Measurements from ENCODE around the gene KLC1.

KLC1 gene

GRCh38 chr14:103725001-103725682 is 96.1 kb downstream of the KLC1 start:
- DNase-seq: no peak

DNA sequence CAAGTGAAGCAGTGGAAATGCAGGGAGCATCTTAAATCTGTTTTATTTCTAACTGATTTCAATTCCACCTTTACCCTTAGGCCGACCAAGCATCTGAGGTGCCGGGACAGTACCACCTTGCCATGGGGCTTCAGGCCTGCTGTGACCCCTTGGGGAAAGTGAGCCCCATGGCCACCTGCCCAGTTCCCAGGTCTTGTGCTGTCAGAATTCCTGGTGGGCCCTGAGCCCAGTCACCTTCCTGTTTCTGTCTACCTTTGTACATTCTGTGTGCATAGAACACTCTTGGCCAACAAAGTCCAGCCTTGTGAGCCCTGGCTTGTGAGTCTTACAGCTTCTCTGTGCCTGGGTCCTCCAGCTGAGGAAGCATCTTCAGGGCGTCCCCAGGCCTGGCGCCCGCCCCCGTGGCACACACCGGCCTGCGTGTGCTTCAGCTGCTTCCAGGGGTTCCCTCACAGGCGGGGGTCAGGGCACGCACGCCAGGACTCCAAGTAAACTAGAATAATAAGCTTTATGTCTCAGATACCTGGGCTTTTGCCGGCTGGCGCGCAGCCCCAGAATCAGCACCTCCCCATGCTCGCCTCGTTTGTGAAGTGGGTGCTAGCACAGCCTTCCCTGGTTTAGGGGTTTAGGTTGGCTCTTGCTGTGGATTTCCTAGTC is 96.9 kb downstream of the KLC1 start:
- no peak for DNase-seq

GRCh38 chr14:103726474-103726873 is 97.5 kb downstream of the KLC1 start:
- DNase-seq: no peak

DNA sequence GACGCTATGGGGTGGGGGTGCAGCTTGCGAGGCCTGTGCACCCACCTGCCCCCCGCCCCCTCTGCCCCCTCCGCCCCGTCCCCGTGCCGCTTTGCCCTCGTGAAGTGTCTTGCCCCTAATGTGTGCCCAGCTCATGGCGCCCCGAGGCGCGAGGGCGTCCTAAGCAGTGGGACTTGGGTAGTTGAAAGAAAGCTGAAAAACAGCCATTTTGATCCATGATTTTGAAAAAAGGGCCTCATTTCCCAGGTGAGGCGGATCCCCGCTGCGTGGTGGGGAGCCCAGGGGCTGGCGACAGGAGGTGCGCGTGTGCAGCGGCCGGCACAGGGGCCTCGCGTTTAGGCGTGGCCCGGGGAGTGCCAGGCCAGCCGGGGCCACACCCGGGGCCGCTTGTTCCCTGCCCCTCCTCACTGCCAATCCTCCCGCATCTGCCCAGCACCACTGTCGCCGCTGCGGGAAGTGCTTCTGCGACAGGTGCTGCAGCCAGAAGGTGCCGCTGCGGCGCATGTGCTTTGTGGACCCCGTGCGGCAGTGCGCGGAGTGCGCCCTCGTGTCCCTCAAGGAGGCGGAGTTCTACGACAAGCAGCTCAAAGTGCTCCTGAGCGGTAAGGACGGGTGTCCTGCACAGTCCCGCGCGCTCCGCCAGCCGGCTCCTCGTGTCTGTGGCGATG is 98.4 kb downstream of the KLC1 start:
- DNase-seq: no peak

GRCh38 chr14:103728141-103728540 is 99.1 kb downstream of the KLC1 start:
- no peak for DNase-seq

- no peak for DNase-seq
These were observed 99.7 kb downstream of the KLC1 start for GRCh38 chr14:103728721-103729120.

DNA sequence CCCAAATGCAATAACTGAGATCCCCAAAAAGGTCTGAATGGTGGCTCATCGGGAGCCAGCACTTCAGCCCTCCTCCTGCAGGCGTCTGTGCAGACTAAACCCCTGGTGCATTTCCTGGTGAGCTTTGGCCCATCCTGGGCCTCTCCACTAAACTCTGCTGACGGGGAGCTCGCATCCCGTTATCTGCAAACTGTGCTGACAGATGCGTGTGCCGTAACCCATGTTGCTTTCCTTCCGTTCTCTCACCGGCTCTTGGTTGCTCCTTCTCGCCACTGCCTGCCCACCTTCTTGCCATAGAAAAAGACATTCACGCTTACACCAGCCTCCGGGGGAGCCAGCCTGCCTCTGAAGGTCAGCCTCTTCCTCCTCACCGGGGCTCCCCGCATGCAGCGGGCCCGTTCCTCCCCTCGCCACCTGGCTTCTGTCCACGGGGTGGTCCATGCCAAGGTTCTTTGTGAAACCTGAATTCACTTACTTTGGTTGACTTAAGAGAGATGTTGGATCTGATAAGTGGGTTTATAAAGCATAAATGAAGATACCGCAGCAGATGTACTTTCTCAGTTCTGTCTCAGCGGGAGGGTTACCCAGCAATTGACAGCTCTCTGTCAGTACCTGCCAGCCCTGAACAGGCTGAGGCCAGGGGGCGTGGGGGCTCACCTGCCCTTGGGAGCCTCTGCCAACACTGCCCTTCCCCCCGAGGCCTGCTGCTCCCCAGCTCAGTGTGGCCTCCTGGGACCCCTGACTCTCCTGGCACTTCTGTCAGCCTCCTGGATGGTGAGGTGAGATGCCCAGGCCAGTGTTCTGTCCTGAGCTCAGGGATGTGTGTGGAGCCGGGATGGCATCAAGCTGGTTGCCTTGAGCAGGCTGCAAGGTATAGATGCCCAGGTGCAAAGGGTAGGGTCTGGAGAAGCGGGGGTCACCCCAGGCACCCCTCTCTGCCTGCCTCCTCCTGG is 100.8 kb downstream of the KLC1 start:
- no peak for DNase-seq

- DNase-seq: no peak
These were observed 101.6 kb downstream of the KLC1 start for GRCh38 chr14:103730490-103731035.

DNA sequence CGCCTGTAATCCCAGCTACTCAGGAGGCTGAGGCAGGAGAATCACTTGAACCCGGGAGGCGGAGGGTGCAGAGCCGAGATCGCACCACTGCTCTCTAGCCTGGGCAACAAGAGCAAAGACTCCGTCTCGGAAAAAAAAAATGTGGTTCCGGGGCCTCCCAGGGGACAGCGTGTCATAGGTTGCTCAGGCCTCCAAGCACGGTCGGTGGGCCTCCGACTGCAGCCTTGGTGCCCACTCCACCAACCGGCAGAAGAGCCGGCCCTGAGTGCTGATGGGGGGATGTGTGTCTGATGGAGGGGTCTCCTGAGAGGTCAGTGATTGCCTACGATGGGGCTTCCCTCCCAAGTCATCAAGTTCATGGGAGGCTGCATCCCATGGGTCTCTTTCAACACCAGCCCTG is 102.5 kb downstream of the KLC1 start:
- no peak for DNase-seq

GRCh38 chr14:103731916-103732867 is 103.2 kb downstream of the KLC1 start:
- no peak for DNase-seq

DNA sequence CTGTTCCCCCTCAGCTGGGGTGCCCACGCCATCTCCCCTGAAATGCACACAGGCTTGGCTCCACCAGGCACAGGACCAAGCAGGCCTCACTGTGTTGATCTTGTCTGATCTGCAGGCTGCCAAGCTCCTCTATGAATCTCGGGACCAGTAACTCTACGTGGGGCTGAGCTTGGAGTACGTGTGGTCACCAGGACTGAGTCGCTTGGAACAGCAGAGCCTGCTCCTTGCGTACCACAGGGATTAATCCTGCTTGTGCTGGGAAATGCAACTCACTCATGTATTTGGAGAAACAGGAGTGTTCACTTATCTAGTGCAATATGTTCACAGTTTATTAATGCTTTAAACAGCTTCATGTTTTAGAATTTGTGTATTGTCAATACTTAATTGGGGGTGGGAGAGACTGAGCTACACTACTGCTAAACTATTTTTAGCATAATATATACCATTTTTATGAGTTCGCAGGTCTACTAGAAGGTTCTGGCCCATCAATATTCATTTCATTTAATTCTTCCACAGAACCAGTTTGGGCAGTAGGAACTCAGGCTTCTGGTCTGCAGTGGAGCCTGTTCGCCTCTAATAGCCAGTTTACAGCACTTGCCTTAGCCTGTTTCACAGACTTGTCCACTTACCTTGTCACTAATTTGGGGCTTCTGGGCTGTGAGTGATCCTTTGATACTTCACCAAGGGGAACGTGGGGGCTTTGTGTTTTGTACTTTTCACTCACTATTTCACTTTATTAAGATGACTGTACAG is 104.0 kb downstream of the KLC1 start:
- no peak for DNase-seq

GRCh38 chr14:103733651-103734050 is 104.6 kb downstream of the KLC1 start:
- no peak for DNase-seq

DNA sequence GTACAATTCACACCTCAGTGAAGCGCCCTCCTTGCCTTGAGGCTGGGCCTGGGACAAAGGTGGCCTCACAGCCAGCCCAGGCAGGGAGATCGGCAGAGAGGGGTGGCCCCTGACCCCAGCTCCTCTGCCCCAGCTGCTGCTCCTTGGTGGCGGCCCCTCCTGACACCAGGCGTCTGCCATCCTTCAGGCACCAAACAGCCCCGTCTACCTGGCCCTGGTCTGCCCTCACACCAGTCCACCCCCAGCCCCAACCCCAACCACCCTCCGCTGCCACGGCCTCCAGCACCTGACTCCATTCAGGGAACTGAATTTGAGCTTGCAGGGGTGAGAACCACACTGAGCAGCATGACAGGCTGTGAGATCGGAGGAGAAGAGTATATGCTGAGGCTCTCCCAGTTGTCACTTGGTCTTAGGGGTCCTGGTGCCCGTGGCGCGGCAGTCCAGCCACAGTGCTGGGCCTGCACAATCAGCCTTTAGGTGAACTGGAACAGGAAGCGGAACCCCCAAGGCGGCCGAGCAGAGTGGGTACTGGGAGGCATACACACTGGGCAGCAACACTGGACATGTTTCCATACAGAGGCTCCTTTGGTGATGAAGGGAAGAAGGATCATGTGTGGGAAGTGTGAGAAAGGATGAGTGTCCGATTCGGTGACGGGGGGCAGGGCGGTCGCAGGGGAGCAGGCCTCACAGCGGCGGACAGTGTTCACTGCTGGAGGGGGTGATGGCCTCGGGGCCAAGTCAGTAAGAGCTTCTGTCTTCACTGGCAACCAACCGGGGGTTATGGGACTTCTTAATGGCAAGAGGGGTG is 105.3 kb downstream of the KLC1 start:
- DNase-seq: no peak

DNA sequence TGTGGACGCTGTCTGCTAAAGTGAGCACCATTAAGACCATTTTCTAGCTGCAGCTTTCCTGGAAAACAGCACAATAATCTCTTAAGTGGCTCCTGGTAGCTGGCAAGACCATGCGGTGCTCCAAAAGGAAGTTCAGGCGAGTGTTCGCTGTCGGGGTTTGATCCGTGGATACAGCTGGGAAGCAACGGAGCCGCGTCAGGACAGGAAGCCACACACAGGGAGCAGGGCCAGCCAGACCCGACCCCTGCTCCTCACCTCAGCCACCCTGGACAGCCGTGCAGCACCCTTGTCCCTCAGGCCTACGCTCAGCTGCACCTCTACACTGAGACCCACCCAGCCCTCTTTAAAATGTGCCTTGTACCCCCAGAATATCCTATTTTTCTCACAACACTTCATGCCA is 106.0 kb downstream of the KLC1 start:
- DNase-seq: no peak

GRCh38 chr14:103735439-103735814 is 106.4 kb downstream of the KLC1 start:
- no peak for DNase-seq

DNA sequence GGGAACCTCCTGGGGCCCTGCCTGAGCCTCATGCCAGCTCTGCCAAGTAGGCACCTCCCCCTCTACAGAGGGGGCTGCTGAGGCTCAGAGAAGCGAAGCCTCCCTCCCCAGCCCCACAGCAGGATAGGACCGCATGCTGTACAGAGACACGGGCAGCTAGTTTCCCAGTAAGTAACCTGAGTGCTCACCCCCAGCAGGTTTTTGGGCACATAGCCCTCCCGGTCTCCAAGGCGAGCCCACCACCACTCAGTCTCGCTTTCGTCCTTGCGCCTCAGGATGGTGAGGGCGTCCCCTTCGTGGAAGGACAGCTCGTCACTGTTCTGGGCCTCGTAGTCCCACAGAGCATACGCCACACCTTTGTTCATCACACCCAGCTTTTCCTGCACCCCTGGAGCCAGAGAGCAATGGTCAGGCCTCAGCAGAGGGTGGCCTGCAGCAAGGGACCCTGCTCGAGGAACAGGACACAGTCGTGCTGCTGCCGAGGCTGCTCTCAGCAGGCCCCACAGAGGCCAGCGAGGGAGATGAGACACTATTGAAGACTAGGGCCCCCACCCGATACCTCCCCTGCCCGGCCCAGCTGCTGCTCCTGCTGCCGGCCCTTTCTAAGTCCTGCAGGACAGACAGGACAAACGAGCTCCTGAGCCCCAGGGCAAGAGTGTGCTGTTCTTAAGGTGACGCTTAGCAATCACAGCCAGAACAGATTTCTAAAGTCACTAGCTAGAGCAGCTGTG is 107.0 kb downstream of the KLC1 start:
- DNase-seq: no peak

DNA sequence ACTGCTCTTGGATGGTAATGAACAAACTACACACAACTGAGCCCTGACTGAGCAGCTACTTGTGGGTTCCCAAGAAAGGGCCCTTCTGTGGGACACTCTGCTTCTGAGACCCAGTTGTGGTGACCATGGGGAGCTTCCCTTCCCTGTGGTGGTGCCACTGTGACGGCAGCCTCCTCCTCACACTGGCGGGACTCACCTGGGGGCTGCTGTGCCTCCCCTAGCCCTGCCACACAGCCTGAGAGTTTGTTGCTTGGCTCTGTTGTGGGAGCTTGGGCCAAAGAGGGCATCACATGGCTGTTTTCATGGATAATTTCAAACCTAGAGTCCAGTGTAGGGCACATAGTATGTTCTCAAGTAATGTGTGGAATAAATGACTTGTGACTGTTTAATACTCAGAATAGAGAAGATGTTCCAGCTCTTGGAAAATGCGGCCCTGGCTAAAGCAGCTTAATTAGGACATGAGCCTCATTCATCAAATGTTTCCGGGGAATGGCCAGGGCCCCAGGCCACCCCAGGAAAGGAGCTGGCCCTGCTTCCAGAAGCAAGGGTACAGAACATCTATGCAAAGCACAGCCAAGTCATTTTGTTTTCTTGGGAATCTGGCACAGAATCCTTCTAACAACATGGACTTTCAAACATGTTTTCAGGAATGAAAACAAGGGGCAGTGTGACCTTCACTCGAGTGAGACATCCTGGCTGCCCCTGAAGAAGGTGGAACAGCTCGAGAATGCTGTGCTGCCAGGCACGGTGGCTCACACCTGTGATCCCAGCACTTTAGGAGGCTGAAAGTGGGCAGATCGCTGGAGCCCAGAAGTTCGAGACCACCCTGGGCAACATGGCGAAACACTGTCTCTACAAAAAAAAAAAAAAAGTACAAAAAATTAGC is 107.8 kb downstream of the KLC1 start:
- DNase-seq: no peak

- no peak for DNase-seq
These were observed 108.5 kb downstream of the KLC1 start for GRCh38 chr14:103737432-103738045.

All from activated CD4-positive, alpha-beta T cell treated with anti-CD3 and anti-CD28 coated beads for 4 hours (primary cell).